Suprapubic skin (tissue), 4 donors: ENCODE data around the gene SLC10A3.

Experiments
- EP300 ChIP-seq: sonication (generic); formaldehyde crosslinking; IDR thresholded peaks from one replicate; pipeline ENCODE4 v1.6.1; 2017; ENCODE audit warnings: antibody characterized with exemption
- POLR2A ChIP-seq, 2 donors: fragments of 450-650 bp; IDR thresholded peaks; one replicate each; pipeline ENCODE4 v1.6.1; 2017; ENCODE audit warnings: antibody characterized with exemption in 2 of 2, mild to moderate bottlenecking in 2 of 2, moderate library complexity in 2 of 2
- POLR2AphosphoS5 ChIP-seq, 3 donors: sonication (generic); formaldehyde crosslinking; IDR thresholded peaks; one replicate each; pipeline ENCODE4 v1.6.1; 2017; ENCODE audit warnings: antibody characterized with exemption in 3 of 3
- TF ChIP-seq, protein P1 (sequence below), 2 donors: fragments of 200-600 bp in 1 of 2; fragments of 450-650 bp in 1 of 2; sonication (generic) in 1 of 2; IDR thresholded peaks; one replicate each; pipeline ENCODE4 v1.5.1; 2016 to 2019; ENCODE audit warnings: antibody characterized with exemption in 2 of 2, mild to moderate bottlenecking in 1 of 2, moderate library complexity in 1 of 2

DNA sequence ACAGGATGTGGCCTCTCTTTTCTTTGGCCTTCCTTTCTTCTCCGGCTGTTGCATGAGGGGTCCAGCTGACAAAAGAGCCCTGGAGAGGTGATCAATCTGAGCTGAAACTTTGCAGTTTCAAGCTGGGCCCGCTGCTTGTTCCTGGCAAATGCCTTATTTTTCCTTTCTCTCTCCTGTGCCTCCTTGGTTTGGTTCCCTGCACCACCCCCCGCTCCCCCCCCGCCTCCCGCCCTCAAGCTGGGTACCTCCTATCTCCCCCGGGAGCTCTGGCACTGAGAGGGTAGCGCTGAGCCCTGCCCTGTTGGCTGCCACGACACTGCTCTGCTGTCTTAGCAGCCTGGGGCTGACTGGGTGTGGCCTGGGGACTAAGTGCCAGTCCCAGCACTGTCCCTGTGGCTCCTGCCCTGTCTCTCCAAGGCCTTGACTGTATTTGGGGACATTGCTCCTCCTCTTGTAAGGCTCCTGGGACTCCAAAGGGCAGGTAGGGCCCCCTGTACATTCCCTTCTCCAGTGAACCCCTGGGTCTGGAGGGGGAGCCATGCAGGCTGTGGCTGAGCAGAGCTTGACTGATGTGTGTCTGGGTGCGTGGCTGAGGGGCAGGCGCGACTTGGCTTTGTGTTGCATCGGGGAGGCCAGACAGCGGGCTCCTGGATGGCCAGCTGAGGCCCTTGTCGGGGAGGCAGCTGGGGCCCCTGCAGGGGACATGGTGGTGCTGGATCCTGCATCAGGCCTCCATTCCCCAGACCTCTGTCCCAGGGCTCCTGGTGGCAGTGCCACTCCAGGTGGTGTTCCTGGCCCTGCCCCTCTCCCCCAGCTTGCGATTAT, 31.3 kb downstream of the SLC10A3 start:
- no peak for TF ChIP-seq POLR2A (IDR thresholded peaks at IDR 0.05)
- TF ChIP-seq, protein P1, sequence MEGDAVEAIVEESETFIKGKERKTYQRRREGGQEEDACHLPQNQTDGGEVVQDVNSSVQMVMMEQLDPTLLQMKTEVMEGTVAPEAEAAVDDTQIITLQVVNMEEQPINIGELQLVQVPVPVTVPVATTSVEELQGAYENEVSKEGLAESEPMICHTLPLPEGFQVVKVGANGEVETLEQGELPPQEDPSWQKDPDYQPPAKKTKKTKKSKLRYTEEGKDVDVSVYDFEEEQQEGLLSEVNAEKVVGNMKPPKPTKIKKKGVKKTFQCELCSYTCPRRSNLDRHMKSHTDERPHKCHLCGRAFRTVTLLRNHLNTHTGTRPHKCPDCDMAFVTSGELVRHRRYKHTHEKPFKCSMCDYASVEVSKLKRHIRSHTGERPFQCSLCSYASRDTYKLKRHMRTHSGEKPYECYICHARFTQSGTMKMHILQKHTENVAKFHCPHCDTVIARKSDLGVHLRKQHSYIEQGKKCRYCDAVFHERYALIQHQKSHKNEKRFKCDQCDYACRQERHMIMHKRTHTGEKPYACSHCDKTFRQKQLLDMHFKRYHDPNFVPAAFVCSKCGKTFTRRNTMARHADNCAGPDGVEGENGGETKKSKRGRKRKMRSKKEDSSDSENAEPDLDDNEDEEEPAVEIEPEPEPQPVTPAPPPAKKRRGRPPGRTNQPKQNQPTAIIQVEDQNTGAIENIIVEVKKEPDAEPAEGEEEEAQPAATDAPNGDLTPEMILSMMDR (IDR thresholded peaks at IDR 0.05), result no peak
- no peak for TF ChIP-seq EP300
- no peak for TF ChIP-seq POLR2AphosphoS5 (IDR thresholded peaks at IDR 0.05)
